Tibial nerve (tissue), 4 donors: ENCODE data around the gene UPK3A.

Experiments
- EP300 ChIP-seq, 2 donors: sonication (generic); formaldehyde crosslinking; IDR thresholded peaks; one replicate each; pipeline ENCODE4 v1.6.1; 2017; ENCODE audit warnings: antibody characterized with exemption in 2 of 2, mild to moderate bottlenecking in 1 of 2
- TF ChIP-seq, protein P1 (sequence below), 5 experiments: fragments of 200-600 bp in 3 of 5; fragments of 450-650 bp in 2 of 5; sonication (generic) in 3 of 5; IDR thresholded peaks; one replicate each; pipeline ENCODE4 v1.5.1; 2016 to 2019; ENCODE audit warnings: antibody characterized with exemption in 5 of 5, mild to moderate bottlenecking in 3 of 5, moderate library complexity in 2 of 5

DNA sequence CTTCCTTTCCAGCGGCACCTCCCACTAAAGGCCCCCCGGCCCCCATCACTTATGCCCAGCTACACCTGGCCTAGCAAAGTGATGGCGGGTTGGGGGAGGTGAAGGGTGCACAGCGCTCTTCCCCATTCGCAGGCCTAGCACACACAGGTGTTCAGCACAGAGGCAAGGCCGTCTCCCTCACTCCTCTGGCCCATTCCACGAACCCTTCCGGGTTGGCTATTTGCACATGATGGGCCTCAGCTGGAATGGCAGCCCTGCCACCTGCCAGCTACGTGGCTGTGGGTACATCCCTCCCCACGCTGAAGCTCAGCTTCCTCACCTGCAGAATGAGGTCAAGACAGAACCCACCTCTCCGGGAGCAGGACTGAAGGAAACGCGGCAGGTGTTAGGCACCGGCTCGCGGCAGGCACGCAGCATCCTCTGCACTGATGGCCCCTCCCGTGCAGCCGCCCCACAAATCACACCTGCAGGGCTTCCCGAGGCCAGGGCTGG lies 48.9 kb upstream of the UPK3A start:
- TF ChIP-seq, protein P1, sequence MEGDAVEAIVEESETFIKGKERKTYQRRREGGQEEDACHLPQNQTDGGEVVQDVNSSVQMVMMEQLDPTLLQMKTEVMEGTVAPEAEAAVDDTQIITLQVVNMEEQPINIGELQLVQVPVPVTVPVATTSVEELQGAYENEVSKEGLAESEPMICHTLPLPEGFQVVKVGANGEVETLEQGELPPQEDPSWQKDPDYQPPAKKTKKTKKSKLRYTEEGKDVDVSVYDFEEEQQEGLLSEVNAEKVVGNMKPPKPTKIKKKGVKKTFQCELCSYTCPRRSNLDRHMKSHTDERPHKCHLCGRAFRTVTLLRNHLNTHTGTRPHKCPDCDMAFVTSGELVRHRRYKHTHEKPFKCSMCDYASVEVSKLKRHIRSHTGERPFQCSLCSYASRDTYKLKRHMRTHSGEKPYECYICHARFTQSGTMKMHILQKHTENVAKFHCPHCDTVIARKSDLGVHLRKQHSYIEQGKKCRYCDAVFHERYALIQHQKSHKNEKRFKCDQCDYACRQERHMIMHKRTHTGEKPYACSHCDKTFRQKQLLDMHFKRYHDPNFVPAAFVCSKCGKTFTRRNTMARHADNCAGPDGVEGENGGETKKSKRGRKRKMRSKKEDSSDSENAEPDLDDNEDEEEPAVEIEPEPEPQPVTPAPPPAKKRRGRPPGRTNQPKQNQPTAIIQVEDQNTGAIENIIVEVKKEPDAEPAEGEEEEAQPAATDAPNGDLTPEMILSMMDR (IDR thresholded peaks at IDR 0.05) = no peak
- TF ChIP-seq EP300 (IDR thresholded peaks at IDR 0.05) = no peak
